ENCODE data around the gene COPZ2. TPM values are rescaled to one million over a fixed set of nuclear protein-coding genes. Genes with fewer than 3 reads are reported as not detected.

Gene COPZ2
- total RNA-seq, 2 experiments from 2014 or later = 0.47 to 0.88 TPM

DNA sequence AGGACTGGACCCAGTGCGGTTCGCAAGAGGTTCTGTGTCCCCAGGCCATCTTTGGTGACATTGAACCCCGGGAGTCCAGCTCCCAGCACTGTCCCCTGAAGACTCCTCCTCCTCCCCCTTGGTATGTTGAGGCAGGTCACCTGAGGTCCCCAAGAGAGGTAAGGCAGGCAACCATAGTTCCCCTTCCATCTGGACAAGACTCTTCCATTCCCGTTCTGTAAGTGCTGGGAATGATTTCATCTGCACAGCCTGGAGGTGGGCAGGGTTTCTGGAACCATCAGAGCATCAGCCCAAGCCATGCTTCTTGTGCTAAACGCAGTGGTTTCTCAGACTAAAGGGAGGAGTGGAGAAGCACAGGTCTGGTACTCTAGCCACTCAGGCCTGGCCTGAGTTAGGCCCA is 24.9 kb downstream of the COPZ2 start:
- Histone ChIP-seq H3K27ac (ENCODE audit: low read depth in 1 of 2, low read length in 2 of 2) (no peak overlapping the region), H3K4me3 (ENCODE audit: low read length) (no peak overlapping the region), H3K36me3 (ENCODE audit: insufficient read depth, low read length) (no peaks in the 10 kb centered on the region), H3K9me3 (ENCODE audit: control insufficient read depth in 1 of 2, insufficient read depth in 1 of 2, low read length in 2 of 2) (no peaks in the 10 kb centered on the region), H3K27me3 (ENCODE audit: control insufficient read depth in 1 of 2, insufficient read depth in 2 of 2, low read length in 2 of 2) (peaks cover 29 to 46% of the 10 kb centered on the region in 2 experiments), H3K4me1 (ENCODE audit: insufficient read depth, low read length) (peaks cover 14% of the 10 kb centered on the region)
- H3K27ac Mint-ChIP-seq = no peak overlapping the region
- H3K4me3 Mint-ChIP-seq = peak overlapping the region; percentile 56
- no peaks in the 10 kb centered on the region for H3K36me3 Mint-ChIP-seq (ENCODE audit: low read depth)
- intact Hi-C loops (cut with DNase I, micrococcal nuclease) = no loop called here
- no peak for DNase-seq
- ChIA-PET CTCF (interaction anchor here (0.8 to 2.4 kb wide), 5 partner anchors 13 to 600 kb away, joined by 3 to 13 read pairs (median 7); partner anchors contain the start of gene CDK5RAP3), POLR2A (no interaction called here)
- H3K4me1 Mint-ChIP-seq (ENCODE audit: low read depth) = peaks cover 16% of the 10 kb centered on the region
- peaks cover 59% of the 10 kb centered on the region for H3K27me3 Mint-ChIP-seq
- H3K9me3 Mint-ChIP-seq = no peaks in the 10 kb centered on the region
- ATAC-seq (ENCODE audit: poor library complexity) = no peak
- TF ChIP-seq, protein P1, sequence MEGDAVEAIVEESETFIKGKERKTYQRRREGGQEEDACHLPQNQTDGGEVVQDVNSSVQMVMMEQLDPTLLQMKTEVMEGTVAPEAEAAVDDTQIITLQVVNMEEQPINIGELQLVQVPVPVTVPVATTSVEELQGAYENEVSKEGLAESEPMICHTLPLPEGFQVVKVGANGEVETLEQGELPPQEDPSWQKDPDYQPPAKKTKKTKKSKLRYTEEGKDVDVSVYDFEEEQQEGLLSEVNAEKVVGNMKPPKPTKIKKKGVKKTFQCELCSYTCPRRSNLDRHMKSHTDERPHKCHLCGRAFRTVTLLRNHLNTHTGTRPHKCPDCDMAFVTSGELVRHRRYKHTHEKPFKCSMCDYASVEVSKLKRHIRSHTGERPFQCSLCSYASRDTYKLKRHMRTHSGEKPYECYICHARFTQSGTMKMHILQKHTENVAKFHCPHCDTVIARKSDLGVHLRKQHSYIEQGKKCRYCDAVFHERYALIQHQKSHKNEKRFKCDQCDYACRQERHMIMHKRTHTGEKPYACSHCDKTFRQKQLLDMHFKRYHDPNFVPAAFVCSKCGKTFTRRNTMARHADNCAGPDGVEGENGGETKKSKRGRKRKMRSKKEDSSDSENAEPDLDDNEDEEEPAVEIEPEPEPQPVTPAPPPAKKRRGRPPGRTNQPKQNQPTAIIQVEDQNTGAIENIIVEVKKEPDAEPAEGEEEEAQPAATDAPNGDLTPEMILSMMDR (IDR thresholded peaks at IDR 0.05) = no peak

DNA sequence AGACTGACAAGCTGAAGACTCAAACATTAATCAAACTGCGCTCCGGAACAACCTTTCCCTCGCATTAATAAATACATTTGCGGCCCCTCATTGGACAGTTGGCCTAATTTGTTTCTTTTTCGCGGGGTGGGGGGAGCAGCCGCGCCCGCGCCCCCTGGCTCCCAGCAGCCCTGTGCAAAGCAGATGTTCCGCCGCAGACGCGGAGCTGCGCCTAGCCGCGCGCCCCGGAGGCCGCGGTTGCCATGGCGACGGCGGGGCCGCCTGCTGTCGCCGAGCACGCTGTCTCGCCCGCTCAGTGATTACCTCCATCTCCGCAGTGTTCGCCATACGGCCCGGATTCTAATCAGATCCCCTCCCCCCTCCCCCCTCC is 25.5 kb downstream of the COPZ2 start:
- no peak overlapping the region for H3K27ac Mint-ChIP-seq
- Histone ChIP-seq H3K9me3 (ENCODE audit: control insufficient read depth in 1 of 2, insufficient read depth in 1 of 2, low read length in 2 of 2) (no peaks in the 10 kb centered on the region), H3K4me3 (ENCODE audit: low read length) (peak overlapping the region; percentile 43), H3K27ac (ENCODE audit: low read depth in 1 of 2, low read length in 2 of 2) (no peak overlapping the region), H3K27me3 (ENCODE audit: control insufficient read depth in 1 of 2, insufficient read depth in 2 of 2, low read length in 2 of 2) (peaks cover 32 to 46% of the 10 kb centered on the region in 2 experiments), H3K36me3 (ENCODE audit: insufficient read depth, low read length) (no peaks in the 10 kb centered on the region), H3K4me1 (ENCODE audit: insufficient read depth, low read length) (peaks cover 14% of the 10 kb centered on the region)
- H3K9me3 Mint-ChIP-seq = no peaks in the 10 kb centered on the region
- intact Hi-C loops (cut with DNase I, micrococcal nuclease) = no loop called here
- POLR2A ChIA-PET = no interaction called here
- H3K36me3 Mint-ChIP-seq (ENCODE audit: low read depth) = no peaks in the 10 kb centered on the region
- CTCF ChIA-PET = interaction anchor here (0.6 to 2.4 kb wide), 7 partner anchors 9 to 683 kb away, joined by 3 to 17 read pairs (median 7); partner anchors contain the start of gene CDK5RAP3
- ATAC-seq (ENCODE audit: poor library complexity) = peak; percentile 79
- H3K27me3 Mint-ChIP-seq = peaks cover 62% of the 10 kb centered on the region
- H3K4me1 Mint-ChIP-seq (ENCODE audit: low read depth) = peaks cover 16% of the 10 kb centered on the region
- TF ChIP-seq, protein P1 (IDR thresholded peaks at IDR 0.05) = no peak
- H3K4me3 Mint-ChIP-seq = peak overlapping the region; percentile 67
- peak; percentile 33 to 88 (median 57) for DNase-seq

DNA sequence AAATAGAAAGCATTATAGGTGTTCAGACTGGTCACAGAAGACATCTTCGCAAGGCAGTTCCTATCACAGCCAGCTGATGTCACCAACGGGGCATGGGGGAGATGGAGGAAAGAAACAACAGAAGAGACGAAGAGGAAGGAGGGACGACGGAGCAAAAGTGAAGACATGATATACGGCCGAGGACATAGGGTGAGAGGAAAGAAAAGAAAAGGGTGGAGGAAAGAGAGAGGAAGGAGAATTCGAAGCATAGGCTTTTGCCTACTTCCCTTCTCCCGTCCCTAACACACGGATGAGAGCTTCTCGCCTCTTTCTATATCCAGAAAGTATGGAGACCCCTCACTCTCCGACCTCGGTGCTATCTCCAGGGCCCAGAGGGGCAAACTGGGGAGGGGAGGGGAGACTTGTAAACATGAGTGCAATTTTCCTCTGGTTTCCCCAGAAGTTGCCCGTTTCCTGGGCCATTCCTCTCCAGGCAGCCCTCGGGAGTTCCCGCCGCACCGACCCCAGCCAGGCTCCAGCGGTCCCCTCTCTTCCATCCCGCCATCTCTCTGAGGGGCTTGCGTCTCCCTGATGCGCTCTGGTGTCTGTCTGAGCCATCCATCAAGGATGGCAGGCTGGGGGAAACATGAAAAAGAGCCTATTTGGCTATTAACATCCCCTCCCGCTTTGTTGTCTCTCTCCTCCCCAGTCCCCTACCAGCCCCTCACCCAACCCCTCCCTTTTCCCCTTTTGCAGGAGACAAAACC is 26.0 kb downstream of the COPZ2 start:
- peaks cover 66% of the 10 kb centered on the region for H3K27me3 Mint-ChIP-seq

More for the DNA sequence above, 26.0 kb downstream of the COPZ2 start:
- intact Hi-C loops (cut with DNase I, micrococcal nuclease) = no loop called here
- H3K27ac ChIP-seq (ENCODE audit: low read depth in 1 of 2, low read length in 2 of 2) = no peak overlapping the region
- no peaks in the 10 kb centered on the region for H3K36me3 ChIP-seq (ENCODE audit: insufficient read depth, low read length)
- Mint-ChIP-seq H3K4me3 (peak overlapping the region; percentile 71), H3K36me3 (ENCODE audit: low read depth) (no peaks in the 10 kb centered on the region), H3K9me3 (no peaks in the 10 kb centered on the region), H3K4me1 (ENCODE audit: low read depth) (peaks cover 16% of the 10 kb centered on the region), H3K27ac (no peak overlapping the region)
- ChIA-PET POLR2A (interaction anchor here (0.7 to 0.9 kb wide), 2 partner anchors 41 to 190 kb away, joined by 3 read pairs; partner anchors contain the start of gene CDK5RAP3), CTCF (interaction anchor here (0.6 to 2.4 kb wide), 9 partner anchors 9 to 684 kb away, joined by 3 to 17 read pairs (median 3); partner anchors contain the start of gene CDK5RAP3)
- H3K9me3 ChIP-seq (ENCODE audit: control insufficient read depth in 1 of 2, insufficient read depth in 1 of 2, low read length in 2 of 2) = no peaks in the 10 kb centered on the region
- peaks cover 14% of the 10 kb centered on the region for H3K4me1 ChIP-seq (ENCODE audit: insufficient read depth, low read length)
- H3K4me3 ChIP-seq (ENCODE audit: low read length) = peak overlapping the region; percentile 43
- DNase-seq (peak in 11 of 14 experiments; percentile 18 to 68 (median 39)), ATAC-seq (ENCODE audit: poor library complexity) (peak; percentile 76)
- TF ChIP-seq, protein P1 (IDR thresholded peaks at IDR 0.05) = peak; percentile 46
- peaks cover 32 to 46% of the 10 kb centered on the region in 2 experiments for H3K27me3 ChIP-seq (ENCODE audit: control insufficient read depth in 1 of 2, insufficient read depth in 2 of 2, low read length in 2 of 2)

All from CD4-positive, alpha-beta T cell (primary cell).